SU-DHL-6 (cell line): ENCODE data around the gene INPP4B.

Experiments
- CTCF ChIP-seq: fragments of 200-600 bp; sonication (generic); IDR thresholded peaks from one replicate; pipeline ENCODE4 v1.5.1; 2017; ENCODE audit warnings: antibody characterized with exemption, mild to moderate bottlenecking, low read length, moderate library complexity; ENCODE audit not compliant: insufficient read depth, poor library complexity, severe bottlenecking
- EZH2phosphoT487 ChIP-seq: fragments of 200-600 bp; sonication (generic), shearing (Covaris generic); conservative IDR thresholded peaks from 2 replicates; pipeline ENCODE4 v1.6.1; 2018; ENCODE audit warnings: mild to moderate bottlenecking, antibody characterized with exemption, low read length, moderate library complexity, mixed read lengths

GRCh38 chr4:142144813-142145212 is 701.3 kb downstream of the INPP4B start:
- TF ChIP-seq CTCF (no peak), EZH2phosphoT487 (no peak)
